Posterior vena cava (tissue), 2 donors: Measurements from ENCODE around the gene RXRB. TPM values are rescaled to one million over a fixed set of nuclear protein-coding genes. Genes with fewer than 3 reads are reported as not detected.
"Not testable (repeated sequence)": the region's sequence is repeated elsewhere in the genome, so short reads cannot be mapped to it uniquely, and the experiment has no call there.

Source experiments
- DNase-seq: peaks from one replicate; pipeline ENCODE4 v3.0.0-alpha.2; 2020; ENCODE audit warnings: low spot score
- intact Hi-C, 2 donors: fragments of 100-400 bp; cut with DNase I; formaldehyde crosslinking; loops; one replicate each; pipeline versions ENCODE4 v1.14.1 to v1.14.2; 2022 to 2023
- long read RNA-seq, 2 donors: library from polyadenylated mRNA; unstranded; transcript quantifications; one replicate each; pipeline ENCODE4 v2.0.0, GENCODE V29; 2020 to 2021
- total RNA-seq, 2 donors: library from RNA; stranded (reverse); fragmentation: NEBNext Ultra II Directional; extraction: Animal tissue kit (Norgen Biotek cat#: 25700); gene quantifications; one replicate each; pipeline ENCODE4 v1.2.1, GENCODE V29; 2021
- donor health status: DM: yes; HTN: yes; CAD: no.
- donor health status: DM: yes; HTN: yes; CAD: no.

RXRB gene
- total RNA-seq: 10 to 100 TPM; 31.3 to 31.7 TPM
- long read RNA-seq, donor 1, partial matches to known transcripts: 4 of 13 reads
- long read RNA-seq, donor 1, other reads (novel, unspliced or antisense): 5 of 13 reads
- long read RNA-seq, donor 2, partial matches to known transcripts: 11 of 23 reads
- long read RNA-seq, donor 2, other reads (novel, unspliced or antisense): 5 of 23 reads

GRCh38 chr6:33200219-33201146 lies at the start of gene RXRB, which contains the start of gene SLC39A7:
Gene RXRB (minus strand): TSS chr6:33200665. CDS start chr6:33200476, 189 bp downstream.
Gene SLC39A7 (plus strand): TSS chr6:33200867. CDS start chr6:33201246, 379 bp downstream.
- peak; percentile 100 for DNase-seq
- intact Hi-C loops: no loop called here

- intact Hi-C loops: loop anchor here (5.0 to 10.0 kb wide), 3 partner anchors 85 to 135 kb away; no protein-coding TSS in a partner anchor
- DNase-seq: peak; percentile 72
Observed at GRCh38 chr6:33249732-33250630, 49.5 kb upstream of the RXRB start.

GRCh38 chr6:33248932-33249731 lies 48.7 kb upstream of the RXRB start:
- intact Hi-C loops: loop anchor here in 1 of 2 donors (5.0 to 10.0 kb wide), 2 partner anchors 84 to 132 kb away; no protein-coding TSS in a partner anchor
- DNase-seq: peak; percentile 98

- no peak for DNase-seq
- intact Hi-C loops: loop anchor here in 1 of 2 donors (5.0 to 10.0 kb wide), 2 partner anchors 84 to 131 kb away; no protein-coding TSS in a partner anchor
Observed at GRCh38 chr6:33248643-33248931, 48.1 kb upstream of the RXRB start.

GRCh38 chr6:33247977-33248642 lies 47.6 kb upstream of the RXRB start:
- DNase-seq: peak; percentile 95
- intact Hi-C loops: loop anchor here in 1 of 2 donors (5.0 to 10.0 kb wide), 2 partner anchors 83 to 131 kb away; no protein-coding TSS in a partner anchor

GRCh38 chr6:33243476-33243875 lies 43.0 kb upstream of the RXRB start:
- DNase-seq: no peak
- intact Hi-C loops: loop anchor here in 1 of 2 donors (5.0 to 10.0 kb wide), 2 partner anchors 79 to 231 kb away; no protein-coding TSS in a partner anchor

- DNase-seq: no peak
- intact Hi-C loops: loop anchor here in 1 of 2 donors (5.0 to 10.0 kb wide), 2 partner anchors 77 to 230 kb away; no protein-coding TSS in a partner anchor
Observed at GRCh38 chr6:33241968-33242367, 41.5 kb upstream of the RXRB start.

- intact Hi-C loops: no loop called here
- DNase-seq: no peak
Observed at GRCh38 chr6:33237741-33238140, 37.3 kb upstream of the RXRB start.

- no peak for DNase-seq
- intact Hi-C loops: no loop called here
Observed at GRCh38 chr6:33236852-33237251, 36.4 kb upstream of the RXRB start.

- intact Hi-C loops: no loop called here
- DNase-seq: no peak
Observed at GRCh38 chr6:33236328-33236727, 35.9 kb upstream of the RXRB start.

- intact Hi-C loops: no loop called here
- no peak for DNase-seq
Observed at GRCh38 chr6:33235221-33235634, 34.8 kb upstream of the RXRB start.

GRCh38 chr6:33226503-33227120 lies 26.1 kb upstream of the RXRB start:
- DNase-seq, intact Hi-C loops: not testable (repeated sequence)

GRCh38 chr6:33217681-33218080 lies 17.2 kb upstream of the RXRB start:
- intact Hi-C loops: no loop called here
- DNase-seq: no peak

GRCh38 chr6:33217246-33217645 lies 16.8 kb upstream of the RXRB start:
- no peak for DNase-seq
- intact Hi-C loops: no loop called here

GRCh38 chr6:33216117-33216649 lies 15.7 kb upstream of the RXRB start:
- DNase-seq: no peak
- intact Hi-C loops: no loop called here

GRCh38 chr6:33215271-33216116 lies 15.0 kb upstream of the RXRB start:
- no peak for DNase-seq
- intact Hi-C loops: no loop called here
